Measurements from ENCODE around the gene ULK4. TPM values are rescaled to one million over a fixed set of nuclear protein-coding genes. Genes with fewer than 3 reads are reported as not detected.

Gene ULK4
- total RNA-seq, 1 experiment from 2014 or later, result 8.7 TPM

- no TSS peak for BruUV-seq (replicated peaks)
- no peak overlapping the region for H3K4me2 ChIP-seq
Measured at GRCh38 chr3:41833628-41834027, 128.3 kb downstream of the ULK4 start.

GRCh38 chr3:41819236-41819635 lies 142.7 kb downstream of the ULK4 start:
- Histone ChIP-seq H3K27me3 (ENCODE audit: insufficient read depth, low read depth) (no peaks in the 10 kb centered on the region), H3K4me1 (replicated peaks; ENCODE audit: insufficient read depth) (no peaks in the 10 kb centered on the region), H3K36me3 (ENCODE audit: low read depth) (no peaks in the 10 kb centered on the region), H3K9me3 (ENCODE audit: insufficient read depth, low read depth) (no peaks in the 10 kb centered on the region), H3K9me2 (ENCODE audit: insufficient read depth) (no peaks in the 10 kb centered on the region), H3K4me3 (no peak overlapping the region), H3K27ac (no peak overlapping the region), H4K20me1 (ENCODE audit: insufficient read depth) (no peaks in the 10 kb centered on the region), H3K79me2 (ENCODE audit: low read depth) (no peaks in the 10 kb centered on the region), H3K4me2 (no peak overlapping the region), H3F3A (ENCODE audit: insufficient read depth, low read depth) (no peaks in the 10 kb centered on the region), H2AFZ (no peak overlapping the region)
- TF ChIP-seq EZH2 (IDR thresholded peaks at IDR 0.05; ENCODE audit: low read depth) (no peak), CTCF (conservative IDR thresholded peaks at IDR 0.05) (no peak)
- no TSS peak for BruUV-seq (replicated peaks)
- DNase-seq, result no peak
- ChIA-PET POLR2A (ENCODE audit: unreplicated experiment) (no interaction called here), CTCF (no interaction called here)
- intact Hi-C loops (cut with micrococcal nuclease; ENCODE audit: unreplicated experiment), result no loop called here

More at GRCh38 chr3:41833628-41834027, 128.3 kb downstream of the ULK4 start:
- ChIA-PET POLR2A (ENCODE audit: unreplicated experiment) (no interaction called here), CTCF (no interaction called here)
- no peak for DNase-seq
- no peaks in the 10 kb centered on the region for H3F3A ChIP-seq (ENCODE audit: insufficient read depth, low read depth)
- H2AFZ ChIP-seq, result no peak overlapping the region
- no peak overlapping the region for H3K27ac ChIP-seq
- H3K36me3 ChIP-seq (ENCODE audit: low read depth), result no peaks in the 10 kb centered on the region
- no peaks in the 10 kb centered on the region for H3K9me3 ChIP-seq (ENCODE audit: insufficient read depth, low read depth)
- H3K4me3 ChIP-seq, result no peak overlapping the region
- TF ChIP-seq EZH2 (IDR thresholded peaks at IDR 0.05; ENCODE audit: low read depth) (no peak), CTCF (conservative IDR thresholded peaks at IDR 0.05) (no peak)
- intact Hi-C loops (cut with micrococcal nuclease; ENCODE audit: unreplicated experiment), result no loop called here
- H3K9me2 ChIP-seq (ENCODE audit: insufficient read depth), result no peaks in the 10 kb centered on the region
- H4K20me1 ChIP-seq (ENCODE audit: insufficient read depth), result no peaks in the 10 kb centered on the region
- H3K4me1 ChIP-seq (replicated peaks; ENCODE audit: insufficient read depth), result no peaks in the 10 kb centered on the region; the same call in 1 of the 2 replicates
- no peaks in the 10 kb centered on the region for H3K79me2 ChIP-seq (ENCODE audit: low read depth)
- H3K27me3 ChIP-seq (ENCODE audit: insufficient read depth, low read depth), result no peaks in the 10 kb centered on the region

- CTCF ChIA-PET, result interaction anchor here (0.6 kb wide), 1 partner anchor 1482 kb away, joined by 3 read pairs; no protein-coding TSS in a partner anchor
Measured at GRCh38 chr3:41808618-41809017, 153.3 kb downstream of the ULK4 start.

More at GRCh38 chr3:41808618-41809017, 153.3 kb downstream of the ULK4 start:
- no peak overlapping the region for H3K4me2 ChIP-seq
- no TSS peak for BruUV-seq (replicated peaks)
- no peaks in the 10 kb centered on the region for H3K27me3 ChIP-seq (ENCODE audit: insufficient read depth, low read depth)
- H3K27ac ChIP-seq, result no peak overlapping the region
- intact Hi-C loops (cut with micrococcal nuclease; ENCODE audit: unreplicated experiment), result no loop called here
- H4K20me1 ChIP-seq (ENCODE audit: insufficient read depth), result no peaks in the 10 kb centered on the region
- no peaks in the 10 kb centered on the region for H3K4me1 ChIP-seq (replicated peaks; ENCODE audit: insufficient read depth)
- H3F3A ChIP-seq (ENCODE audit: insufficient read depth, low read depth), result no peaks in the 10 kb centered on the region; the same call in 1 of the 2 replicates
- POLR2A ChIA-PET (ENCODE audit: unreplicated experiment), result interaction anchor here (0.6 kb wide), 1 partner anchor 677 kb away, joined by 3 read pairs; no protein-coding TSS in a partner anchor
- no peaks in the 10 kb centered on the region for H3K79me2 ChIP-seq (ENCODE audit: low read depth)
- TF ChIP-seq EZH2 (IDR thresholded peaks at IDR 0.05; ENCODE audit: low read depth) (no peak), CTCF (conservative IDR thresholded peaks at IDR 0.05) (no peak)
- H3K36me3 ChIP-seq (ENCODE audit: low read depth), result no peaks in the 10 kb centered on the region
- H3K9me3 ChIP-seq (ENCODE audit: insufficient read depth, low read depth), result no peaks in the 10 kb centered on the region
- no peaks in the 10 kb centered on the region for H3K9me2 ChIP-seq (ENCODE audit: insufficient read depth)
- no peak for DNase-seq
- H3K4me3 ChIP-seq, result no peak overlapping the region
- no peak overlapping the region for H2AFZ ChIP-seq
